ENCODE results near the gene LYVE1.
A peak's percentile ranks its signal among the peaks of the same experiment; 100 is the strongest.
"Not testable (repeated sequence)": the region's sequence is repeated elsewhere in the genome, so short reads cannot be mapped to it uniquely, and the experiment has no call there.

LYVE1 gene

GRCh38 chr11:10601837-10602236, 33.4 kb upstream of the LYVE1 start:
- DNase-seq (ENCODE audit: low read depth) = no peak
- no peak overlapping the region for H3K4me3 ChIP-seq (replicated peaks; ENCODE audit: low read depth, low read length)
- TF ChIP-seq CTCF (IDR thresholded peaks at IDR 0.05; ENCODE audit: low read length, missing control alignments) = no peak

DNA sequence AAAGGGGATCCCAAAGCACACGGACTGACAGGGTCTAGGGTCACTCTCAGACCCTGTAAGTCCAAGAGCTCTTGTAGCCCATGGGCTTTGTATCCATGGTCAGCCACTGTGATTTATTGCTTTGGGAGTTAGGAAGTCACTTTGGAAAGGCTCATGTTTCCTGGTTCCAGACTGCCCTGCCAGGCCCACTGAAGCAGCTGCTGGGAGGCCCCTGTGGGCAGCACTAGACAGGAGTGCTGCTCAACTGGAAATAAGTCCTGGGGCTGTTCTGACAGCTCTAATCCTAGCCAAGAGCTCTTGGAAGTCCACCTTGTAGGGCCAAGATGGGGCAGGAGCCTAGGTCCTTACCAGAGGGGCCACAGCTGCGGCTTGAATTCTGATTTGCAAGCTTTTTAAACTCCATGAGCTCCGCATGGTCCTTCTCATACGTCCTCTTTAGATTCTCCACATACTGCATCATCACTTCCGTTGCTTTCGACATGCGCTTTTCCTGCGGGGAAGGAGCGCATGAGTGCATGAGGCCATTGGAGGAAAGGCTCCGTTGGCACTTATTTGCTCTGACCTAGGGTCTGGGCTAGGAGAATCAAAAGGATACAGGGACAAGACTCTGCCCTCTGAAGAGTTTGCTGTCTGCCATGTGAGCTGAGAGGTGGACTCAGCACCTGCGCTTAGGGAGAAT, 32.2 kb upstream of the LYVE1 start:
- DNase-seq (ENCODE audit: low read depth) = no peak
- no peak for TF ChIP-seq CTCF (IDR thresholded peaks at IDR 0.05; ENCODE audit: low read length, missing control alignments)
- no peak overlapping the region for H3K4me3 ChIP-seq (replicated peaks; ENCODE audit: low read depth, low read length)

DNA sequence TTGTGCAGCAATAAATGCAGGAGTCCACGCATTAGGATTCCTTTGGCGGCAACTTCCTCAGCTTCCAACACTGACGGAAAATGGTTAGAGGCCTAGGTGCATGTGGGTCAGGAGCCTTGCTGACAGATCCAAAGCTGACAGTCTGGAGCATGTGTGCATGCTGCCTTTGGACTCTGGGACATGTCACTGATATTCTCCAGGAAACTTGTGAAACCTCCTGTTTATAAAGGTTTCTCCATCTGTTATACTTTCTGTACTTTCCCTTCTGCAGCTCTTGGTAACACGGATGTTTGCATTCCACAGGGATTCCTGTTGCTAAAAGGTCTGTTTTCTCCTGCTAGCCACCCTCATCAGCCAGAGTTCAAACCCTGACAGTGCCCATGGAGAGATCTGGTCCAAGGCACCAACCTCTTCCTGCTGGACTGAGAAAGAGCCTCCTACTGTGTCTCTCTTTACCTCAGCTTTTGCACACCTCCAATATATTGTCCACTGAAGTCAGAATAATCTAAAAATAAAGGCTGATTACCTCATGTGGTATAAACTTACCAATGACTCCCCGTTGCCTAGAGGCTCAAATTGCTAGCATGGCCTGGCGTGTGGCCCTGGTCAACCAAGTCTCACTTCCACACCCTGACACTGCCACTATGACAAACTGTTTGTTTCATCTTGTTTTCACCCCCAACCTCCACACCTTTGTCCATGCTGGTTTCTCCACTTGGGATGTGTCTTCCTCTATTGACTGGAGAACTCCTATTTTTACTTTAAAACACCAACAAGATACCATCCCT, 31.1 kb upstream of the LYVE1 start:
- TF ChIP-seq CTCF (IDR thresholded peaks at IDR 0.05; ENCODE audit: low read length, missing control alignments) = no peak
- H3K4me3 ChIP-seq (replicated peaks; ENCODE audit: low read depth, low read length) = no peak overlapping the region
- DNase-seq (ENCODE audit: low read depth) = peak; percentile 58

- no peak overlapping the region for H3K4me3 ChIP-seq (replicated peaks; ENCODE audit: low read depth, low read length)
- TF ChIP-seq CTCF (IDR thresholded peaks at IDR 0.05; ENCODE audit: low read length, missing control alignments) = no peak
- no peak for DNase-seq (ENCODE audit: low read depth)
Observed at GRCh38 chr11:10598816-10599215, 30.4 kb upstream of the LYVE1 start.

GRCh38 chr11:10597877-10598351, 29.4 kb upstream of the LYVE1 start:
- no peak overlapping the region for H3K4me3 ChIP-seq (replicated peaks; ENCODE audit: low read depth, low read length)
- peak; percentile 49 for DNase-seq (ENCODE audit: low read depth)
- TF ChIP-seq CTCF (IDR thresholded peaks at IDR 0.05; ENCODE audit: low read length, missing control alignments) = no peak

GRCh38 chr11:10595840-10596239, 27.4 kb upstream of the LYVE1 start:
- not testable (repeated sequence) for H3K4me3 ChIP-seq (replicated peaks; ENCODE audit: low read depth, low read length); DNase-seq (ENCODE audit: low read depth)

DNA sequence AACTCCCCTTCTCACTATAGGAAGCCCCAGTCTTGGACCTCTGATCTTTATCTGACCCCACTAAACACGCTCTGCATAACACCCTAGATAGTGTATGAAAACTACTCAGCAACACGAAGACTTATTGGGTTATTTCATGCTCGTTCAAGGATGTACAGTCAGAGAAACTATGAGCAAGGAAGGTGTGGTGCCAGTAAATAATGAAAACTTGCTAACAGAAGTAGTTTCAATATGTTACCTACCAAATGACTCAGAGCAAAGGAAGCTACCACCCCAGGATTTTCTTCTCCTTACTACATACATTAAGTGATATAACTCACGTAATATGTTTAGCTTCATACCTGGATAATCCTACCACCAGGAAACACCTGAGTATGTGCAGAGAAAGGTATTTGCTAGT, 25.9 kb upstream of the LYVE1 start:
- no peak for TF ChIP-seq CTCF (IDR thresholded peaks at IDR 0.05; ENCODE audit: low read length, missing control alignments)
- H3K4me3 ChIP-seq (replicated peaks; ENCODE audit: low read depth, low read length) = no peak overlapping the region
- DNase-seq (ENCODE audit: low read depth) = no peak

All from fibroblast of pulmonary artery (primary cell).